Lung microvascular endothelial cell (primary cell): ENCODE measurements around the gene FUT6. TPM values are rescaled to one million over a fixed set of nuclear protein-coding genes. Genes with fewer than 3 reads are reported as not detected.
"Not testable (repeated sequence)": the region's sequence is repeated elsewhere in the genome, so short reads cannot be mapped to it uniquely, and the experiment has no call there.

Experiments
- DNase-seq, 2 donors: peaks; one replicate each; pipeline versions ENCODE4 v3.0.0 to v3.0.0-alpha.2; 2010; ENCODE audit warnings: low read depth in 2 of 2
- total RNA-seq: library from RNA; depleted of rRNA; stranded (reverse); fragments of >200 nt; gene quantifications from 2 replicates; pipeline ENCODE4 v1.2.1, GENCODE V29; 2014

Gene FUT6
- total RNA-seq, 1 donor from 2014 or later = not detected

DNA sequence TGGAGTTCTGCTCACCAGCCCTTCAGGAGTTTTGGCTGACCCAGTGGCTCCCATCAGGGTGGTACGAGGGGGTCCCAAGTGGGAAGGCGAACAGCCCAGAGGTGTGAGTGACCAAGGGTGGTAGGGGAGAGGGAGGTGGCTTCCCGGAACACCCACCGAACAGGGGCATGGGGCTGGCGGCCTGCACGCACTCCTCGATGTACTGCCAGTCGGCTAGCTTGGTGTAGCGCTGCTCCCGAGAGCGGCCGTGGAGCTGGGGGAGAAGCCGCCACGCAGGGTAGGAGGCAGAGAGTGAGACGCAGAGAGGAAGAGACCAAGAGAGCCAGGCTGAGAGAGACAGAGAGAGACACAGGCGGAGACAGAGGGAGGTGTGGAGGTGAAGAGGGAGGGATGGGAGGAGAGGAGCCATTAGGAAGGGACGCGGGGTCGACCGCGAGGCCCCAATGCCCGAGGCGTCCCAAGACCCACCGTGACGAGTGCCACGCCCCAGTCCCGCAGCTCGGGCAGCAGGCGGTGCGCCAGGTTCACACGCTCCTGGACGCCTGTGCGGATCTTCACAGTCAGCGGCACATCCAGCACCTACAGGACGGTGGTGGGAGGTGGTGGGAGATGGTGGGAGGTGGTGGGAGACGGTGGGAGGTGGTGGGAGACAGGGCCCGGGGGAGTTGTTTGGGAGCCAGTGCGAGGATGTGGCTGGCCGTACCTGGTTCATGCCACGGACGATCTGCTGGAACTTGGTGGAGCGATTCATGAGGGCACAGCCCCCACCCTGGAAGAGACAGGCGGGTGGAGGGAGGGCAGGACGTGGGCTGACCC lies 52.7 kb downstream of the FUT6 start:
- DNase-seq = no peak

DNA sequence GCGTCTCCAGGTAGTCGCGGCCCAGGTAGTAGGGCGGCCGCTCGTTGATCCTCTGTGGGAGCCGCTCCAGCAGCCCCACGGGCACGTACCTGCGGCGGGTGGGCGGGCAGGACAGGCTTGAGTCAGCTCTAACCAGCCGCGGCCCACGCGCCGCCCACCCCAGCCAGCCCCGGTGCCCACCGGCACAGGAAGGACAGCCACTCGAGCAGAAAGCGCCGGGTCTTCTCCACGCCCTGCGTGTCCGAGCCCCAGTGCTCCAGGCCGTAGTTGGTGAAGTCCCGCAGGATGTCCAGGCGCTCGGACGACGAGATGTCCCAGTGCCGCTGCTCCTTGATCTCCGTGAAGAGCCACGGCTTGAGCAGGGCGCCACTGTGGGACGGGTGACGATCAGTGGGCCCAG lies 54.1 kb downstream of the FUT6 start:
- no peak for DNase-seq

GRCh38 chr19:5784581-5785147 lies 54.8 kb downstream of the FUT6 start, which contains the start of gene PRR22:
PRR22 (minus strand) TSS chr19:5784746; CDS start chr19:5784660, 86 bp downstream.
- no peak for DNase-seq

- no peak for DNase-seq
Observed at GRCh38 chr19:5782945-5783919, 56.3 kb downstream of the FUT6 start.

- DNase-seq = no peak
Observed at GRCh38 chr19:5782322-5782721, 57.2 kb downstream of the FUT6 start.

DNA sequence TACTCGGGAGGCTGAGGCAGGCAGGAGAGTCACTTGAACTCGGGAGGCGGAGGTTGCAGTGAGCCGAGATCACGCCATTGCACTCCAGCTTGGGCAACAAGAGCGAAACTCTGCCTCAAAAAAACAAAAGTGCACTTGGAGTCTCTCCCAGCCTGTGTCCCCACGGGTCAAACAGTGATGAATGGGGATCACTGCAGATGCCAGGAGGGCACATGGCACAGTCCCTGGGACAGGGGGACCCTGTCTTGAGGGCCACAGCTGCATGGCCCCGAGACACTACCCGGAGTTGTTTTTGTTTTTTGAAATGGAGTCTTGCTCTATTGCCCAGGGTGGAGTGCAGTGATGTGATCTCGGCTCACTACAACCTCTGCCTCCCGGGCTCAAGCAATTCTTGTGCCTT lies 58.6 kb downstream of the FUT6 start:
- not testable (repeated sequence) for DNase-seq

Other genes starting within 250 kb of the FUT6 start
- 16.6 and 24.2 TPM in 2 replicates for gene SAFB2, start 216.9 kb downstream of the FUT6 start, total RNA-seq
- 27.9 and 38.5 TPM in 2 replicates for gene SAFB, start 216.6 kb downstream of the FUT6 start, total RNA-seq
- gene MICOS13, start 159.2 kb downstream of the FUT6 start, total RNA-seq = 44.7 and 65.3 TPM in 2 replicates
- 6.1 and 9.1 TPM in 2 replicates for gene HSD11B1L, start 158.7 kb downstream of the FUT6 start, total RNA-seq
- gene RPL36, start 149.4 kb downstream of the FUT6 start, total RNA-seq = 763 and 989 TPM in 2 replicates
- gene LONP1, start 119.6 kb downstream of the FUT6 start, total RNA-seq = 44.9 and 51.4 TPM in 2 replicates
- not detected in 2 replicates for gene CATSPERD, start 119.1 kb downstream of the FUT6 start, total RNA-seq
- 0.22 and 0.40 TPM in 2 replicates for gene PRR22, start 55.0 kb downstream of the FUT6 start, total RNA-seq
- gene DUS3L, start 48.5 kb downstream of the FUT6 start, total RNA-seq = 19.6 and 20.7 TPM in 2 replicates
- gene NRTN, start 34.6 kb downstream of the FUT6 start, total RNA-seq = under 0.01 and 0.99 TPM in 2 replicates
- not detected in 2 replicates for gene FUT3, start 11.7 kb upstream of the FUT6 start, total RNA-seq
- gene FUT5, start 30.8 kb upstream of the FUT6 start, total RNA-seq = not detected in 2 replicates
- gene NDUFA11, start 64.1 kb upstream of the FUT6 start, total RNA-seq = 219 and 282 TPM in 2 replicates
- gene VMAC, start 65.2 kb upstream of the FUT6 start, total RNA-seq = 3.9 and 7.7 TPM in 2 replicates
- gene CAPS, start 74.6 kb upstream of the FUT6 start, total RNA-seq = 2.4 and 4.6 TPM in 2 replicates
- gene RANBP3, start 138.4 kb upstream of the FUT6 start, total RNA-seq = 18.5 and 25.4 TPM in 2 replicates